Smooth muscle cell (in vitro differentiated cells): ENCODE data around the gene SUMO1. TPM values are rescaled to one million over a fixed set of nuclear protein-coding genes. Genes with fewer than 3 reads are reported as not detected.

Experiments used
- DNase-seq: peaks from one replicate; lab custom pipeline; 2025; ENCODE audit not compliant: unreplicated experiment; lab: John Stamatoyannopoulos, UW
- H2AFZ ChIP-seq: fragments of 200-600 bp; sonication (generic); 2 replicates; pipeline ENCODE4 v1.6.0; 2016; ENCODE audit warnings: antibody characterized with exemption, low read depth, mild to moderate bottlenecking
- H3F3A ChIP-seq: fragments of 200-600 bp; sonication (generic); 2 replicates; pipeline ENCODE4 v1.6.0; 2017; ENCODE audit warnings: antibody characterized with exemption, low read depth
- H3K27ac ChIP-seq: fragments of 200-600 bp; sonication (generic); 2 replicates; pipeline ENCODE4 v1.5.1; 2016; ENCODE audit warnings: low read depth, mild to moderate bottlenecking
- H3K27me3 ChIP-seq: fragments of 200-600 bp; sonication (generic); 2 replicates; pipeline ENCODE4 v1.6.1; 2016; ENCODE audit warnings: low read depth, mild to moderate bottlenecking
- H3K36me3 ChIP-seq: fragments of 200-600 bp; sonication (generic); 2 replicates; pipeline ENCODE4 v1.5.1; 2016; ENCODE audit warnings: low read depth
- H3K4me1 ChIP-seq: fragments of 200-600 bp; sonication (generic); 2 replicates; pipeline ENCODE4 v1.5.1; 2016; ENCODE audit warnings: low read depth
- H3K4me2 ChIP-seq: fragments of 200-600 bp; sonication (generic); 2 replicates; pipeline ENCODE4 v1.6.0; 2016; ENCODE audit warnings: mild to moderate bottlenecking
- H3K4me3 ChIP-seq: fragments of 200-600 bp; sonication (generic); 2 replicates; pipeline ENCODE4 v1.5.1; 2016; ENCODE audit warnings: mild to moderate bottlenecking
- H3K79me2 ChIP-seq: fragments of 200-600 bp; sonication (generic); 2 replicates; pipeline ENCODE4 v1.6.0; 2016; ENCODE audit warnings: low read depth, mild to moderate bottlenecking
- H3K9ac ChIP-seq: fragments of 200-600 bp; sonication (generic); 2 replicates; pipeline ENCODE4 v1.6.0; 2016; ENCODE audit warnings: low read depth
- H3K9me3 ChIP-seq: fragments of 200-600 bp; sonication (generic); replicated peaks from 2 replicates; pipeline ENCODE4 v1.5.1; 2016; ENCODE audit warnings: low read depth
- H4K20me1 ChIP-seq: fragments of 200-600 bp; sonication (generic); 2 replicates; pipeline ENCODE4 v1.6.0; 2016; ENCODE audit warnings: low read depth
- WGBS: methylation state at CpG from one replicate; pipeline ENCODE4 v1.1.7; 2016; ENCODE audit warnings: low lambda C conversion rate; 5-methylcytosine and 5-hydroxymethylcytosine counted together
- polyA plus RNA-seq: library from polyadenylated mRNA; unstranded; fragments of >200 nt; fragmentation: Nextera tagmentation; extraction: Ambion mirVana; gene quantifications from 2 replicates; pipeline ENCODE4 v1.2.1, GENCODE V29; 2016
- total RNA-seq: library from RNA; depleted of rRNA; stranded (reverse); fragments of >200 nt; gene quantifications from 2 replicates; pipeline ENCODE4 v1.2.3, GENCODE V29; 2014
- TF ChIP-seq, protein P1 (sequence below): fragments of 200-600 bp; sonication (generic); IDR thresholded peaks from 2 replicates; pipeline ENCODE4 v1.5.1; 2017; ENCODE audit warnings: borderline replicate concordance, mild to moderate bottlenecking, antibody characterized with exemption; ENCODE audit not compliant: insufficient read depth, poor library complexity, severe bottlenecking

SUMO1 gene
- total and polyA plus RNA-seq, 2 experiments from 2014 or later, result 130 to 159 TPM

DNA sequence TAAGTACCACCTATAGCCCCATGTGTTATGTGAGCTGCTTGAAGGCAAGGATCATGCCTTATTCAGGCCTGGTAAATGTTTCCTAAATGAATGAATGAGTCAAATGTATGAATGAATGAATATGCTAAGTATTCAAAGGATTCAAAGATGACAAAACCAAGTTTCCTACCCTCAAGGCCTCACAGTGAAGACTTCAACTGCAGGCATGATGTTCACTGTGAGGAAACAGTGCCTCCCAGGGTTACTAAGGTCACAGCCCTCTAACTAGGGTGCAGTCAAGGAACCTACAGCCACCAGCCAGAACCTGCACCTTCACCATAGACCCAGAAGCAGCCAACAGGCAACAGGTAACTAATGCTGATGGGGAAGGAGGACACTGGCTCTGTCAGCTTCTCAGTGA lies 69.3 kb downstream of the SUMO1 start:
- H3K4me3 ChIP-seq, result no peak overlapping the region
- H3K36me3 ChIP-seq, result no peaks in the 10 kb centered on the region
- no peak for DNase-seq
- no peaks in the 10 kb centered on the region for H3K79me2 ChIP-seq
- TF ChIP-seq, protein P1, sequence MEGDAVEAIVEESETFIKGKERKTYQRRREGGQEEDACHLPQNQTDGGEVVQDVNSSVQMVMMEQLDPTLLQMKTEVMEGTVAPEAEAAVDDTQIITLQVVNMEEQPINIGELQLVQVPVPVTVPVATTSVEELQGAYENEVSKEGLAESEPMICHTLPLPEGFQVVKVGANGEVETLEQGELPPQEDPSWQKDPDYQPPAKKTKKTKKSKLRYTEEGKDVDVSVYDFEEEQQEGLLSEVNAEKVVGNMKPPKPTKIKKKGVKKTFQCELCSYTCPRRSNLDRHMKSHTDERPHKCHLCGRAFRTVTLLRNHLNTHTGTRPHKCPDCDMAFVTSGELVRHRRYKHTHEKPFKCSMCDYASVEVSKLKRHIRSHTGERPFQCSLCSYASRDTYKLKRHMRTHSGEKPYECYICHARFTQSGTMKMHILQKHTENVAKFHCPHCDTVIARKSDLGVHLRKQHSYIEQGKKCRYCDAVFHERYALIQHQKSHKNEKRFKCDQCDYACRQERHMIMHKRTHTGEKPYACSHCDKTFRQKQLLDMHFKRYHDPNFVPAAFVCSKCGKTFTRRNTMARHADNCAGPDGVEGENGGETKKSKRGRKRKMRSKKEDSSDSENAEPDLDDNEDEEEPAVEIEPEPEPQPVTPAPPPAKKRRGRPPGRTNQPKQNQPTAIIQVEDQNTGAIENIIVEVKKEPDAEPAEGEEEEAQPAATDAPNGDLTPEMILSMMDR, result no peak
- peaks cover 8% of the 10 kb centered on the region for H3K4me1 ChIP-seq
- H3F3A ChIP-seq, result peaks cover 7% of the 10 kb centered on the region
- H3K9ac ChIP-seq, result no peak overlapping the region
- H3K27ac ChIP-seq, result no peak overlapping the region
- no peak overlapping the region for H2AFZ ChIP-seq
- no peak overlapping the region for H3K4me2 ChIP-seq
- no peaks in the 10 kb centered on the region for H3K27me3 ChIP-seq
- H4K20me1 ChIP-seq, result no peaks in the 10 kb centered on the region
- H3K9me3 ChIP-seq, result no peaks in the 10 kb centered on the region

DNA sequence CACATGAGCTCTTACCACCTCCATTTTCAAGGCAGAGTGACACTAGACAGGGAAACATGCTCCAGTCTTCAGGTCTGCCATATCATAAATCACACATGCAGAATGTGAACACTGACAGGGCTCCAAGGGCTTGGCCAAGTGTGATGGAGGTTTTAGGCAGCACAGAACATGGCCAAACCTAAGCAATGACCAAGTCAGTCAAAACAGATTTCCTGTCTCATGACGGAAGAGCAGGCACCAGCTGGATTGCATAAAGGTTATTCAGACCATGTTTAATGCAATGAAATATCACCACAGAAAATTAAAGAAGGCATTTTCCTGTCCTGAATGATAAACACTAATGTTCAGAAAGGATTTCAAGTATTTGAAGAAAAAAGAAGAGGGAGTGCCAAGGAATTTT lies 72.5 kb downstream of the SUMO1 start:
- no peaks in the 10 kb centered on the region for H3K36me3 ChIP-seq
- no peaks in the 10 kb centered on the region for H3K79me2 ChIP-seq
- peaks cover 19% of the 10 kb centered on the region for H3F3A ChIP-seq
- no peaks in the 10 kb centered on the region for H3K9me3 ChIP-seq
- 50% methylated on average over 1 of the region's 1 CpG for WGBS
- no peak overlapping the region for H2AFZ ChIP-seq
- TF ChIP-seq, protein P1, result no peak
- no peaks in the 10 kb centered on the region for H4K20me1 ChIP-seq
- H3K4me2 ChIP-seq, result no peak overlapping the region
- H3K4me3 ChIP-seq, result no peak overlapping the region
- no peaks in the 10 kb centered on the region for H3K27me3 ChIP-seq
- H3K4me1 ChIP-seq, result peaks cover 16% of the 10 kb centered on the region
- H3K9ac ChIP-seq, result no peak overlapping the region
- no peak overlapping the region for H3K27ac ChIP-seq
- DNase-seq, result no peak

DNA sequence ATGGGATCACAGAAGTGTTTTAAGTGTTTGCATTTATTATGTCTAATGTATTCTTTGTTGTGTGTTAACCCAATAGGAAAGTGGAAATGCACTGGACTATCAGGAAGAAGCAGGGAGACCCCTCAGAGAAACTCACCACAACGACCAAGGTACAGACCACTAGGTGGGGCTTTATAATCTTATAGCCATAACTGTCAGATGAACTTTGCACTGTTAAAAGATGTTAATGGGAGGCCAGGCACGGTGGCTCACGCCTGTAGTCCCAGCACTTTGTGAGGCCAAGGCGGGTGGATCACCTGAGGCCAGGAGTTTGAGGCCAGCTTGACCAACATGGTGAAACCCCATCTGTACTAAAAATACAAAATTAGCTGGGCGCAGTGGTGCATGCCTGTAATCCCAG lies 73.2 kb downstream of the SUMO1 start:
- H3F3A ChIP-seq, result peaks cover 25% of the 10 kb centered on the region
- H3K4me1 ChIP-seq, result peaks cover 19% of the 10 kb centered on the region
- H3K4me2 ChIP-seq, result no peak overlapping the region
- WGBS, result 90% methylated on average over 5 of the region's 5 CpGs
- no peak overlapping the region for H3K9ac ChIP-seq
- no peaks in the 10 kb centered on the region for H3K9me3 ChIP-seq
- H3K27me3 ChIP-seq, result no peaks in the 10 kb centered on the region
- no peaks in the 10 kb centered on the region for H3K79me2 ChIP-seq
- H2AFZ ChIP-seq, result no peak overlapping the region
- peak overlapping the region; percentile 76 for H3K27ac ChIP-seq
- TF ChIP-seq, protein P1, result no peak
- H3K4me3 ChIP-seq, result no peak overlapping the region
- DNase-seq, result no peak
- no peaks in the 10 kb centered on the region for H3K36me3 ChIP-seq
- H4K20me1 ChIP-seq, result no peaks in the 10 kb centered on the region

DNA sequence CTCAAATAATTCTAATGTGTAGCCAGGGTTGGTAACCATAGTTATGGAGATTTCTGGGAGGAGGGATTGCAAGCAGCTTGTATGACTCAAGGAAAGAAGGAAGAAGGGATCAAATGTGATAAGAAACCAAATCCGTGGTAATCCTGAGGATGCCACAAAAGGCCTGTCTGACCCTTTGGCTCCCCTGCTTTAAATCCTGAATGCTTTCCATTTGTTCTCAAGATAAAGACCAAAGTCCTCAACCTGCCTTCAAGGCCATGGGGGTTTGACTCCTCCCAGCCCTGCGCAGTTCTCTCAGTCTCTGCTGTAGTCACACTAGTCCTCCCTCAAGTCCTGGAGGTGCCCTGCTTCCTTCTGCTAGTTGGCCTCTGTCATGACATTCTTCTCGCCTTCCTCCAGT lies 74.0 kb downstream of the SUMO1 start:
- 17% methylated on average over 3 of the region's 3 CpGs for WGBS
- DNase-seq, result no peak
- no peaks in the 10 kb centered on the region for H3K79me2 ChIP-seq

More for the DNA sequence above, 74.0 kb downstream of the SUMO1 start:
- H3K4me3 ChIP-seq, result no peak overlapping the region
- H3F3A ChIP-seq, result peaks cover 25% of the 10 kb centered on the region
- H4K20me1 ChIP-seq, result no peaks in the 10 kb centered on the region
- TF ChIP-seq, protein P1, result no peak
- H3K9me3 ChIP-seq, result no peaks in the 10 kb centered on the region
- H3K4me1 ChIP-seq, result peaks cover 19% of the 10 kb centered on the region
- H3K9ac ChIP-seq, result no peak overlapping the region
- H2AFZ ChIP-seq, result no peak overlapping the region
- H3K36me3 ChIP-seq, result no peaks in the 10 kb centered on the region
- H3K4me2 ChIP-seq, result peak overlapping the region; percentile 29
- H3K27ac ChIP-seq, result peak overlapping the region; percentile 76
- no peaks in the 10 kb centered on the region for H3K27me3 ChIP-seq
